CD4-positive, alpha-beta T cell treated with Interleukin-4 for 4 hours (primary cell): ENCODE data around the gene CHEK1.

Experiments
- DNase-seq: peaks from one replicate; pipeline ENCODE4 v3.0.0-alpha.2; 2020

The CHEK1 gene

GRCh38 chr11:125627236-125627910 lies 2.4 kb downstream of the CHEK1 start:
- no peak for DNase-seq

GRCh38 chr11:125637840-125638239 lies 12.9 kb downstream of the CHEK1 start:
- DNase-seq: no peak

GRCh38 chr11:125638315-125638714 lies 13.4 kb downstream of the CHEK1 start:
- no peak for DNase-seq

GRCh38 chr11:125645871-125646270 lies 20.9 kb downstream of the CHEK1 start:
- DNase-seq: no peak

- peak; percentile 10 for DNase-seq
Observed at GRCh38 chr11:125649465-125650166, 24.7 kb downstream of the CHEK1 start.

- DNase-seq: no peak
Observed at GRCh38 chr11:125662689-125663088, 37.7 kb downstream of the CHEK1 start.

- DNase-seq: no peak
Observed at GRCh38 chr11:125663910-125664309, 38.9 kb downstream of the CHEK1 start.

GRCh38 chr11:125667151-125667550 lies 42.2 kb downstream of the CHEK1 start:
- DNase-seq: no peak

GRCh38 chr11:125670172-125670571 lies 45.2 kb downstream of the CHEK1 start:
- no peak for DNase-seq

GRCh38 chr11:125671561-125671960 lies 46.6 kb downstream of the CHEK1 start:
- DNase-seq: no peak

- DNase-seq: no peak
Observed at GRCh38 chr11:125674210-125674609, 49.2 kb downstream of the CHEK1 start.

- DNase-seq: no peak
Observed at GRCh38 chr11:125675196-125675595, 50.2 kb downstream of the CHEK1 start.

- no peak for DNase-seq
Observed at GRCh38 chr11:125679397-125679796, 54.4 kb downstream of the CHEK1 start.

- DNase-seq: no peak
Observed at GRCh38 chr11:125679837-125680236, 54.9 kb downstream of the CHEK1 start.

- no peak for DNase-seq
Observed at GRCh38 chr11:125680747-125681146, 55.8 kb downstream of the CHEK1 start, which contains the start of gene ACRV1. ACRV1 (minus strand) TSS chr11:125680847; CDS start chr11:125680780, 67 bp downstream.

GRCh38 chr11:125685228-125685627 lies 60.3 kb downstream of the CHEK1 start:
- no peak for DNase-seq

- DNase-seq: no peak
Observed at GRCh38 chr11:125688066-125688465, 63.1 kb downstream of the CHEK1 start.

- no peak for DNase-seq
Observed at GRCh38 chr11:125688632-125689031, 63.7 kb downstream of the CHEK1 start.

GRCh38 chr11:125689274-125689859 lies 64.4 kb downstream of the CHEK1 start:
- no peak for DNase-seq

GRCh38 chr11:125690006-125690405 lies 65.0 kb downstream of the CHEK1 start:
- DNase-seq: no peak

GRCh38 chr11:125692887-125693286 lies 67.9 kb downstream of the CHEK1 start:
- DNase-seq: no peak

GRCh38 chr11:125694951-125695350 lies 70.0 kb downstream of the CHEK1 start:
- DNase-seq: no peak

- no peak for DNase-seq
Observed at GRCh38 chr11:125701018-125701610, 76.2 kb downstream of the CHEK1 start.
